SK-N-SH (cell line): ENCODE measurements around the gene VWA3B. TPM values are rescaled to one million over a fixed set of nuclear protein-coding genes. Genes with fewer than 3 reads are reported as not detected.

Experiments
- CTCF ChIA-PET: fragments of 300-600, 350-600 bp; formaldehyde crosslinking; extraction: SDS; loops from one replicate; lab custom pipeline; 2021; lab: Yijun Ruan, JAX
- POLR2A ChIA-PET: fragments of 350-600 bp; sonication (Branson Sonifier 250); formaldehyde crosslinking; extraction: SDS; loops from one replicate; lab custom pipeline; 2020; ENCODE audit warnings: antibody characterized with exemption, inconsistent platforms; lab: Yijun Ruan, JAX
- DNase-seq: peaks from one replicate; pipeline ENCODE4 v3.0.0; 2012
- H2AFZ ChIP-seq: fragments of 200-600 bp; sonication (generic); 2 replicates; pipeline ENCODE4 v1.8.1; 2016; ENCODE audit warnings: antibody characterized with exemption, mild to moderate bottlenecking, low read depth
- H3F3A ChIP-seq: fragments of 200-600 bp; sonication (generic); replicated peaks from 2 replicates; pipeline ENCODE3; 2016; ENCODE audit warnings: antibody characterized with exemption, mild to moderate bottlenecking; ENCODE audit not compliant: insufficient read depth
- H3K27ac ChIP-seq, 2 experiments: fragments of 200-500 bp in 1 of 2; fragments of 200-600 bp in 1 of 2; sonication (Bioruptor generic) in 1 of 2; sonication (generic), shearing (Covaris generic) in 1 of 2; 2 replicates each; pipeline versions ENCODE4 v1.5.1 to v1.6.1; 2014 to 2016; ENCODE audit warnings: low read depth in 2 of 2, inconsistent platforms in 1 of 2, low read length in 1 of 2, mild to moderate bottlenecking in 1 of 2, mixed read lengths in 1 of 2
- H3K27me3 ChIP-seq: fragments of 200-600 bp; sonication (generic), shearing (Covaris generic); 2 replicates; pipeline ENCODE4 v1.6.1; 2016; ENCODE audit warnings: mixed run types; ENCODE audit not compliant: insufficient read depth
- H3K36me3 ChIP-seq, 2 experiments: fragments of 200-500 bp in 1 of 2; fragments of 200-600 bp in 1 of 2; sonication (Bioruptor generic) in 1 of 2; sonication (generic) in 1 of 2; replicated peaks in 1 of 2; 2 replicates each; pipeline versions ENCODE3 to v1.5.1; 2014 to 2016; ENCODE audit warnings: low read length in 1 of 2, mild to moderate bottlenecking in 1 of 2; ENCODE audit not compliant: insufficient read depth in 2 of 2, control insufficient read depth in 1 of 2
- H3K4me1 ChIP-seq, 2 experiments: fragments of 200-500 bp in 1 of 2; fragments of 200-600 bp in 1 of 2; sonication (Bioruptor generic) in 1 of 2; sonication (generic), shearing (Covaris generic) in 1 of 2; 2 replicates each; pipeline versions ENCODE4 v1.5.1 to v1.6.1; 2014 to 2016; ENCODE audit warnings: low read depth in 1 of 2, low read length in 1 of 2, mixed run types in 1 of 2; ENCODE audit not compliant: insufficient read depth in 2 of 2, control insufficient read depth in 1 of 2
- H3K4me2 ChIP-seq: fragments of 200-600 bp; sonication (generic), shearing (Covaris generic); 2 replicates; pipeline ENCODE4 v1.6.1; 2017; ENCODE audit warnings: mixed run types
- H3K4me3 ChIP-seq, 2 experiments: fragments of 200-500 bp in 1 of 2; fragments of 200-600 bp in 1 of 2; sonication (Bioruptor generic) in 1 of 2; sonication (generic), shearing (Covaris generic) in 1 of 2; 2 replicates each; pipeline versions ENCODE4 v1.5.1 to v1.8.1; 2014 to 2016; ENCODE audit warnings: low read depth in 2 of 2, inconsistent platforms in 1 of 2, low read length in 1 of 2, mild to moderate bottlenecking in 1 of 2, mixed read lengths in 1 of 2, moderate library complexity in 1 of 2
- H3K79me2 ChIP-seq: fragments of 200-600 bp; sonication (generic); 2 replicates; pipeline ENCODE4 v1.8.1; 2017; ENCODE audit warnings: mild to moderate bottlenecking; ENCODE audit not compliant: insufficient read depth
- H3K9ac ChIP-seq: fragments of 200-600 bp; sonication (generic); 2 replicates; pipeline ENCODE4 v1.6.1; 2017; ENCODE audit warnings: mixed run types
- H3K9me2 ChIP-seq: fragments of 200-600 bp; sonication (generic); 2 replicates; pipeline ENCODE4 v1.6.1; 2017; ENCODE audit warnings: mixed run types
- H3K9me3 ChIP-seq: fragments of 200-600 bp; sonication (generic); 2 replicates; pipeline ENCODE4 v1.6.1; 2017; ENCODE audit warnings: mixed run types, mild to moderate bottlenecking, moderate library complexity
- H4K20me1 ChIP-seq: fragments of 200-600 bp; sonication (generic); 2 replicates; pipeline ENCODE4 v1.6.1; 2017; ENCODE audit warnings: mild to moderate bottlenecking, mixed run types; ENCODE audit not compliant: insufficient read depth
- CHD2 ChIP-seq: fragments of 150-350 bp; IDR thresholded peaks from 2 replicates; pipeline ENCODE4 v1.6.1; 2018; ENCODE audit warnings: low read length; ENCODE audit not compliant: partially characterized antibody
- EZH2phosphoT487 ChIP-seq: fragments of 200-600 bp; sonication (generic); IDR thresholded peaks from 2 replicates; pipeline ENCODE4 v1.6.1; 2017; ENCODE audit warnings: low read depth, mixed run types, mild to moderate bottlenecking, antibody characterized with exemption, moderate library complexity, borderline replicate concordance
- FOXJ3 ChIP-seq: sonication (generic); formaldehyde crosslinking; IDR thresholded peaks from 2 replicates; pipeline ENCODE4 v1.5.1; 2020; ENCODE audit warnings: mild to moderate bottlenecking, missing genetic modification reagents
- FOXM1 ChIP-seq: IDR thresholded peaks from 2 replicates; pipeline ENCODE4 v1.4.0; 2012; ENCODE audit warnings: low read depth, mild to moderate bottlenecking
- GABPA ChIP-seq: IDR thresholded peaks from 2 replicates; pipeline ENCODE4 v1.4.0; 2012; ENCODE audit warnings: low read depth, mild to moderate bottlenecking
- GATA2 ChIP-seq: sonication (generic); formaldehyde crosslinking; IDR thresholded peaks from 2 replicates; pipeline ENCODE4 v1.5.0; 2020; ENCODE audit warnings: mild to moderate bottlenecking, missing genetic modification reagents
- MAX ChIP-seq: IDR thresholded peaks from 2 replicates; pipeline ENCODE4 v1.4.0; 2012; ENCODE audit warnings: low read depth
- RCOR1 ChIP-seq: fragments of 150-350 bp; IDR thresholded peaks from 2 replicates; pipeline ENCODE4 v1.6.1; 2017; ENCODE audit warnings: antibody characterized with exemption, low read length
- TCF12 ChIP-seq: IDR thresholded peaks from 2 replicates; pipeline ENCODE4 v1.4.0; 2012
- TEAD4 ChIP-seq: IDR thresholded peaks from 2 replicates; pipeline ENCODE4 v1.4.0; 2012; ENCODE audit warnings: mild to moderate bottlenecking, borderline replicate concordance; ENCODE audit not compliant: insufficient read depth
- USF2 ChIP-seq: fragments of 150-350 bp; IDR thresholded peaks from 2 replicates; pipeline ENCODE4 v1.6.1; 2017; ENCODE audit warnings: antibody characterized with exemption, low read length, low read depth, borderline replicate concordance
- YY1 ChIP-seq: IDR thresholded peaks from 2 replicates; pipeline ENCODE4 v1.4.0; 2012; ENCODE audit warnings: low read depth, mild to moderate bottlenecking
- WGBS: methylation state at CpG from one replicate; pipeline ENCODE4 v1.1.6; 2017; ENCODE audit warnings: low lambda C conversion rate; 5-methylcytosine and 5-hydroxymethylcytosine counted together
- polyA plus RNA-seq, 3 experiments: library from polyadenylated mRNA; depleted of rRNA; stranded (reverse); fragments of >200 nt; gene quantifications; 2 replicates each; pipeline ENCODE4 v1.2.3, GENCODE V29; 2012
- TF ChIP-seq, protein P1 (sequence below): IDR thresholded peaks from 2 replicates; pipeline ENCODE4 v1.6.1; 2012; ENCODE audit warnings: mild to moderate bottlenecking, low read depth, low read length, moderate library complexity
- TF ChIP-seq, protein P2 (sequence below): IDR thresholded peaks from 2 replicates; pipeline ENCODE4 v1.4.0; 2012; ENCODE audit warnings: low read depth, borderline replicate concordance

Gene VWA3B
- polyA plus RNA-seq, 1 of the 3 experiments (the other 2 are of a cell fraction): not detected

GRCh38 chr2:98149333-98149697, 62.3 kb downstream of the VWA3B start:
- no peak overlapping the region for H3K27ac ChIP-seq
- TF ChIP-seq GATA2 (no peak), EZH2phosphoT487 (no peak), CHD2 (no peak), YY1 (no peak), TEAD4 (no peak), FOXJ3 (CRISPR knock-in tag) (no peak), TCF12 (no peak), FOXM1 (no peak), USF2 (no peak), RCOR1 (no peak), GABPA (no peak), MAX (no peak)
- TF ChIP-seq, protein P1, sequence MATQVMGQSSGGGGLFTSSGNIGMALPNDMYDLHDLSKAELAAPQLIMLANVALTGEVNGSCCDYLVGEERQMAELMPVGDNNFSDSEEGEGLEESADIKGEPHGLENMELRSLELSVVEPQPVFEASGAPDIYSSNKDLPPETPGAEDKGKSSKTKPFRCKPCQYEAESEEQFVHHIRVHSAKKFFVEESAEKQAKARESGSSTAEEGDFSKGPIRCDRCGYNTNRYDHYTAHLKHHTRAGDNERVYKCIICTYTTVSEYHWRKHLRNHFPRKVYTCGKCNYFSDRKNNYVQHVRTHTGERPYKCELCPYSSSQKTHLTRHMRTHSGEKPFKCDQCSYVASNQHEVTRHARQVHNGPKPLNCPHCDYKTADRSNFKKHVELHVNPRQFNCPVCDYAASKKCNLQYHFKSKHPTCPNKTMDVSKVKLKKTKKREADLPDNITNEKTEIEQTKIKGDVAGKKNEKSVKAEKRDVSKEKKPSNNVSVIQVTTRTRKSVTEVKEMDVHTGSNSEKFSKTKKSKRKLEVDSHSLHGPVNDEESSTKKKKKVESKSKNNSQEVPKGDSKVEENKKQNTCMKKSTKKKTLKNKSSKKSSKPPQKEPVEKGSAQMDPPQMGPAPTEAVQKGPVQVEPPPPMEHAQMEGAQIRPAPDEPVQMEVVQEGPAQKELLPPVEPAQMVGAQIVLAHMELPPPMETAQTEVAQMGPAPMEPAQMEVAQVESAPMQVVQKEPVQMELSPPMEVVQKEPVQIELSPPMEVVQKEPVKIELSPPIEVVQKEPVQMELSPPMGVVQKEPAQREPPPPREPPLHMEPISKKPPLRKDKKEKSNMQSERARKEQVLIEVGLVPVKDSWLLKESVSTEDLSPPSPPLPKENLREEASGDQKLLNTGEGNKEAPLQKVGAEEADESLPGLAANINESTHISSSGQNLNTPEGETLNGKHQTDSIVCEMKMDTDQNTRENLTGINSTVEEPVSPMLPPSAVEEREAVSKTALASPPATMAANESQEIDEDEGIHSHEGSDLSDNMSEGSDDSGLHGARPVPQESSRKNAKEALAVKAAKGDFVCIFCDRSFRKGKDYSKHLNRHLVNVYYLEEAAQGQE: no peak
- TF ChIP-seq, protein P2, sequence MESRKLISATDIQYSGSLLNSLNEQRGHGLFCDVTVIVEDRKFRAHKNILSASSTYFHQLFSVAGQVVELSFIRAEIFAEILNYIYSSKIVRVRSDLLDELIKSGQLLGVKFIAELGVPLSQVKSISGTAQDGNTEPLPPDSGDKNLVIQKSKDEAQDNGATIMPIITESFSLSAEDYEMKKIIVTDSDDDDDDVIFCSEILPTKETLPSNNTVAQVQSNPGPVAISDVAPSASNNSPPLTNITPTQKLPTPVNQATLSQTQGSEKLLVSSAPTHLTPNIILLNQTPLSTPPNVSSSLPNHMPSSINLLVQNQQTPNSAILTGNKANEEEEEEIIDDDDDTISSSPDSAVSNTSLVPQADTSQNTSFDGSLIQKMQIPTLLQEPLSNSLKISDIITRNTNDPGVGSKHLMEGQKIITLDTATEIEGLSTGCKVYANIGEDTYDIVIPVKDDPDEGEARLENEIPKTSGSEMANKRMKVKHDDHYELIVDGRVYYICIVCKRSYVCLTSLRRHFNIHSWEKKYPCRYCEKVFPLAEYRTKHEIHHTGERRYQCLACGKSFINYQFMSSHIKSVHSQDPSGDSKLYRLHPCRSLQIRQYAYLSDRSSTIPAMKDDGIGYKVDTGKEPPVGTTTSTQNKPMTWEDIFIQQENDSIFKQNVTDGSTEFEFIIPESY: no peak
- no peaks in the 10 kb centered on the region for H3K9me2 ChIP-seq
- H3F3A ChIP-seq: no peaks in the 10 kb centered on the region
- no peaks in the 10 kb centered on the region; a peak in 1 of 4 replicates for H3K4me1 ChIP-seq
- H3K36me3 ChIP-seq: no peaks in the 10 kb centered on the region
- no peaks in the 10 kb centered on the region for H4K20me1 ChIP-seq
- H3K9me3 ChIP-seq: no peaks in the 10 kb centered on the region
- H3K79me2 ChIP-seq: no peaks in the 10 kb centered on the region
- DNase-seq: no peak
- no peak overlapping the region for H3K9ac ChIP-seq
- POLR2A ChIA-PET: no interaction called here
- 43% methylated on average over 4 of the region's 4 CpGs for WGBS
- CTCF ChIA-PET: interaction anchor here (0.6 to 1.2 kb wide), 4 partner anchors 17 to 119 kb away, joined by 3 to 4 read pairs (median 3); no protein-coding TSS in a partner anchor
- peak overlapping the region in 1 of 2 experiments; percentile 42; a peak in 3 of 4 replicates for H3K4me3 ChIP-seq
- peak overlapping the region; percentile 9 for H3K4me2 ChIP-seq
- H3K27me3 ChIP-seq: no peaks in the 10 kb centered on the region; the same call in 1 of the 2 replicates
- peak overlapping the region; percentile 44 for H2AFZ ChIP-seq
